Ovary (tissue), 3 donors: ENCODE results near the gene DNAJC3.

Experiments used
- CTCF ChIP-seq, 3 donors: fragments of 450-650 bp in 2 of 3; fragments of 200-600 bp in 1 of 3; IDR thresholded peaks; one replicate each; pipeline versions ENCODE4 v1.5.1 to v1.8.0; 2016 to 2022; ENCODE audit warnings: antibody characterized with exemption in 3 of 3, mild to moderate bottlenecking in 1 of 3
- EP300 ChIP-seq: sonication (generic); formaldehyde crosslinking; IDR thresholded peaks from one replicate; pipeline ENCODE4 v1.6.1; 2017; ENCODE audit warnings: antibody characterized with exemption
- POLR2A ChIP-seq: fragments of 450-650 bp; IDR thresholded peaks from one replicate; pipeline ENCODE4 v1.6.1; 2017; ENCODE audit warnings: antibody characterized with exemption, mild to moderate bottlenecking, moderate library complexity
- donor health status: DM: no; HTN: no; CAD: no.

- TF ChIP-seq CTCF (IDR thresholded peaks at IDR 0.05), result no peak
- TF ChIP-seq POLR2A, result no peak
- no peak for TF ChIP-seq EP300
Measured at GRCh38 chr13:95728957-95729356, 52.0 kb downstream of the DNAJC3 start.
